ENCODE data around the gene SHLD2.
"Not testable (repeated sequence)": the region's sequence is repeated elsewhere in the genome, so short reads cannot be mapped to it uniquely, and the experiment has no call there.

SHLD2 gene

GRCh38 chr10:87084291-87084782 is 10.7 kb upstream of the SHLD2 start:
- not testable (repeated sequence) for DNase-seq (ENCODE audit: low spot score)

- no peak for DNase-seq (ENCODE audit: low spot score)
Observed at GRCh38 chr10:87085537-87085936, 9.5 kb upstream of the SHLD2 start.

GRCh38 chr10:87089746-87090145 is 5.3 kb upstream of the SHLD2 start:
- no peak for DNase-seq (ENCODE audit: low spot score)

- no peak for DNase-seq (ENCODE audit: low spot score)
Observed at GRCh38 chr10:87090779-87091178, 4.2 kb upstream of the SHLD2 start.

- no peak for DNase-seq (ENCODE audit: low spot score)
Observed at GRCh38 chr10:87092376-87092860, 2.6 kb upstream of the SHLD2 start.

DNA sequence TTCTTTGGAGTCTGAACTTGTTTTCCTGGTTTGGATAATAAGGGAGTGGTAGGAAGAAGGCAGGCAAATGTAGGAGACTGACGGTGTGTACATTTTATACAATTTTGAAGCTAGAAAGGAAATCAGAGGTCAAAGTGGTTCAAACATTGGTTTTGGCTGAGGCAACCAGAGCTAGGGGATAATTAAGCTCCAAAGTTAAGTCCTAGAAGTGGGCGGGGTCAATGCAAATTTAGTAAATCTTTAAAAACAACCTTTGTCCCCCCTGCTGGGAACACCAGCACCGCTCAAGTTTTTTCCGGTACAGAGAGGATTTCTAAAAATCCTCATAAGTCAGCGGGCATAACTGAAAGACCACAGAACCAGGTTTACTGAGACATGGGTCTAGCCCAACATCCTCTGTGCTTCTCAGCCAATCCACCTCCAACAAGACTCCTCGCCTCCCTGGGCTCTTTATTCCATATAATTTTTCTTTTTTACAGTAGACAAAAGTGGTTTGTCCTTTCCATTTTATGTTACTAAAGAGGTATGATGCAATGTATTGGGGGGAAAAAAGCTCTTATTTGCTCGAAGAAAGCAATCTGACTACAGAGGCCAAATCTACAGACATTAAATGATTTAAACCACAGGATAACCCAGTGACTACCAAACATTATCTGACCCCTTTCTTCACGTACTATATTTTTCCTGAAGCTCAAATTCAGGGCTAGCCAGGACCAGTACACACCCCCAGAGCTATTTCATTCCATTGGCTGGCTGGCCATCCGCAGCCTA is 2.0 kb upstream of the SHLD2 start:
- DNase-seq (ENCODE audit: low spot score) = no peak

DNA sequence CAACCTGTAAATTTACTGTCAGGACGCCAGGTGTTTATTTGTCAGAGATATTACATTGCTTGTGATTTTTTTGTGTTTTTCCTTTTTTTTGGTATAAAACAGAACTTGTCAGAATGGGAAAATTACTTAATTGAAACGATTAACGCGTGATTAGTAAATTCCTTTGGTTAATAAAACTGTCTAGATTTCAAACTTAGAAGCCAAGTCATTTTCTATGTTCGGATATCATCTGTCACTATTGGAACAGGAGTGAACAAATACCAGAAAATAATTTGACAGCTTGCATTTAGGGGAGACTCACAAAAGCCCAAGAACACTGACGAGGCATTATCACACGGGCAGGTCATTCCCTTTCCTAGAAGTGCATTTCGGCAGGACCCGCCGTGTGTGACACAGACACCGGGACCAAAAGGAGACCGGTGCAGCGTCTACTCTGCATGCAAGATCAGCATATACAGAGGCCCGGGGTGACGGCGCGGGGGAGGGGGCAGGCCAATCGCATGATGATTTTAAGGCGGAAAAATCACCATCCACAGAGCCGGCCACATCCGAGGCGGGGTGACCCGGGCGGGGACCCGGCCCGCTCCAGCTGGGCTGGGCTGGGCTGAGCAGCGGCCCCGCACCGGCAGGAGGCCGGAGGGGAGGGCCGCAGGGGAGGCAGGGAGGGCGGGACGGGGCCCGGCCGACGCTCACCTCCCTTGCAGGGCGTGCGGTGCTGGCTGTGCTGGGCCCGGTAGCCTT is 1.2 kb upstream of the SHLD2 start:
- DNase-seq (ENCODE audit: low spot score) = peak; percentile 60

- DNase-seq (ENCODE audit: low spot score) = peak; percentile 85
Observed at GRCh38 chr10:87095236-87095945, 385 bp downstream of the SHLD2 start.

GRCh38 chr10:87101996-87102395 is 7.0 kb downstream of the SHLD2 start:
- DNase-seq (ENCODE audit: low spot score) = no peak

DNA sequence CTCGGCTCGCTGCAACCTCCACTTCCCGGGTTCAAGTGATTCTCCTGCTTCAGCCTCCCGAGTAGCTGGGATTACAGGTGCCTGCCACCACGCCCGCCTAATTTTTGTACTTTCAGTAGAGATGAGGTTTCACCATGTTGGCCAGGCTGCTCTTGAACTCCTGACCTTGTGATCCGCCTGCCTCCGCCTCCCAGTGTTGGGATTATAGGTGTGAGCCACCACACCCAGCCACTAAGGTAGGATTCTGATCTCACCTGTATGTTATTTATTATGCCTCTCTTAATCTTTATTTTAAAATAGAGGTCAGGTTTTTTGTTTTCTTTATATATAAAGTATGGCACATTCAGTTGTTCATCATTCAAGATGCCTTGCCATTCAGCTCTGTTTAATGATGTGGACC is 9.7 kb downstream of the SHLD2 start:
- DNase-seq (ENCODE audit: low spot score) = not testable (repeated sequence)

DNA sequence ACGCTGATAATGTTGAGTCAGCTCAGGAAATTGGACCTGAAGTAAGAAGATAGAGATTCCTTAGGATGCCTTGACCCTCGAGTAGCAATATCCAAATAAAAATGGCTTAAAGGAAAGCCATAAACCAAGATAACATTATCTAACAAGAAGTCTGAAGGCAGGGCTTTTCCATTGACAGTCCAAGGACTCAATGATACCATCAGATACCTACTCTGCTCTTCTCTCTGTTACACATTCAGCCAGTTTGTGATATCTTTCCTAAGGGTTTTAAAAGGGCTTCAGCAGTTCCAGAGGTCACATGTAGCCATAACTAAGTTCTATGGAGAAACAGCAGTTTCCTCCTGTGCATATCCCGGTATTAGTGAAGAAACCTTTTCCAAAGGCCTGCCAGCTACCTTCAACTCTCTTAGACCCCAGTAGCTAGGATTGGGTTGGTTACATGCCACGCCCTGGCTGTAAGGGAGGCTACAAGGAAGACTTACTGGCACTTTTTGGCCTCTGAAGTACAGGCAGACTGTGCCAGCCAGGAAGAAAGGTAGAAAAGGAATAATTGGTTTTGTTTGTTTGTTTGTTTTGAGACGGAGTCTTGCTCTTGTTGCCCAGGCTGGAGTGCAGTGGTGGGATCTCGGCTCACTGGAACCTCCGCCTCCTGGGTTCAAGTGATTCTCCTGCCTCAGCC is 10.6 kb downstream of the SHLD2 start:
- no peak for DNase-seq (ENCODE audit: low spot score)

DNA sequence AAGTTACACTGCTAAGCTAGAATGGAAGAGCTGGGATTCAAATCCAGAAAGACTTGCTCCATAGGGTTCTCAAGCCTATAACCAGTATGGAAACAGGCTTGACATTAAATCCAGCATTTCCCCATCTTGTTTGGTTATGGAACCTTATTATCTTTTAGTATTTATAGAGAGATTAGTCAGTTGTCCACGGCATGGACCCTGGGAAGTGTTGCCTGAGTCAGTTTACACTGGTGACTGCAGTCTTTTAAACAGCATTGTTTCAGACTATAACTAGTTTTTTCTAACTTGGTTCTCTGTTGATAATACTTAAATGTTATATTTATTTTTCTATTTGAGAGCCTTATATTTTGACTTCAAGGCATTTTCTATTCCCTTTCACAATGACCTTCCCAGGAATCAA is 23.1 kb downstream of the SHLD2 start:
- DNase-seq (ENCODE audit: low spot score) = not testable (repeated sequence)

GRCh38 chr10:87119029-87119428 is 24.0 kb downstream of the SHLD2 start:
- not testable (repeated sequence) for DNase-seq (ENCODE audit: low spot score)

- DNase-seq (ENCODE audit: low spot score) = not testable (repeated sequence)
Observed at GRCh38 chr10:87123351-87123750, 28.3 kb downstream of the SHLD2 start.

- not testable (repeated sequence) for DNase-seq (ENCODE audit: low spot score)
Observed at GRCh38 chr10:87127048-87127447, 32.0 kb downstream of the SHLD2 start.

- not testable (repeated sequence) for DNase-seq (ENCODE audit: low spot score)
Observed at GRCh38 chr10:87127607-87128156, 32.7 kb downstream of the SHLD2 start.

- not testable (repeated sequence) for DNase-seq (ENCODE audit: low spot score)
Observed at GRCh38 chr10:87132176-87132575, 37.2 kb downstream of the SHLD2 start.

- not testable (repeated sequence) for DNase-seq (ENCODE audit: low spot score)
Observed at GRCh38 chr10:87133936-87134335, 38.9 kb downstream of the SHLD2 start.

DNA sequence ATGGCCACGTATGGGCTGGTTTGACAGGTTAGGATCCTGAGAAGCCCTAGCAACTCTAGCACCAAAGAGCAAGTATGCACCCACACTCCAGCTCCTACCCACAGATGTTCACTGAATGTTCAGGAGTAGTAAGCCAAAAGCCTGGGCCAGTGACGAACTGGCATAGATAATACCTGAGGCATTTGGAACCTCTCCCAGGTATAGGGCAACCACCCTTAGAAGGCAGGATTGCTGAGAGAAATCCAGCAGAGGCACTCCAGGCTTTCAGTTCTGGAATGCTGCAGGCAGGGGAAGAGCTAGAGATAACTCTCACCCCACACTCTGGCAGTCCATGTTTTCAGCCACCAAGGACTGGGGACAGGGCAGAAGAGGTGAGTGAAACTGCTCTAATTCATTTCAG is 39.4 kb downstream of the SHLD2 start:
- DNase-seq (ENCODE audit: low spot score) = not testable (repeated sequence)

DNA sequence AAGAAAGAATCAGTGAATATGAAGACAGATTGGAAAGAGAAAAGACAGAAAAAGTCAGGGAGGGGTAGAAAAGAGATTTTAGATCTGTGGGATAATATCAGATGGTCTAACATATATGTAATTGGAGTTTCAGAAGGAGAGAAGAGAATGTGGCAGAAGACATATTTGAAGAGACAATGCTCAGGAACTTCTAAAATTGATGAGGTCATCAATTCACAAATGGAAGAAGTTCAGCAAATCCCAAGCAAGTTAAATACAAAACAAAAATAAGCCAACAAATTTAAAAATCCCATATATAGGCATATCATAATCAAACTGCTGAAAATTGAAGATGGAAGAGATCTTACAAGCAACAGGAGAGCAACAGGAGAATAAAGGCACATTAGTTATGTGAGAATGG is 42.5 kb downstream of the SHLD2 start:
- DNase-seq (ENCODE audit: low spot score) = not testable (repeated sequence)
